Ovary (tissue), 3 donors: ENCODE measurements around the gene HSP90B1.

Experiments used
- CTCF ChIP-seq, 3 donors: fragments of 450-650 bp in 2 of 3; fragments of 200-600 bp in 1 of 3; IDR thresholded peaks; one replicate each; pipeline versions ENCODE4 v1.5.1 to v1.8.0; 2016 to 2022; ENCODE audit warnings: antibody characterized with exemption in 3 of 3, mild to moderate bottlenecking in 1 of 3
- EP300 ChIP-seq: sonication (generic); formaldehyde crosslinking; IDR thresholded peaks from one replicate; pipeline ENCODE4 v1.6.1; 2017; ENCODE audit warnings: antibody characterized with exemption
- POLR2A ChIP-seq: fragments of 450-650 bp; IDR thresholded peaks from one replicate; pipeline ENCODE4 v1.6.1; 2017; ENCODE audit warnings: antibody characterized with exemption, mild to moderate bottlenecking, moderate library complexity
- donor health status: DM: no; HTN: no; CAD: no.

- no peak for TF ChIP-seq POLR2A
- peak in 1 of 3 donors; percentile 37 for TF ChIP-seq CTCF (IDR thresholded peaks at IDR 0.05)
- TF ChIP-seq EP300 = no peak
These were observed 45.9 kb upstream of the HSP90B1 start for GRCh38 chr12:103884316-103884715.
